IMR-90 (cell line): Measurements from ENCODE around the gene SEC14L1.

ENCODE experiments used
- BHLHE40 ChIP-seq: fragments of 150-350 bp; IDR thresholded peaks from 2 replicates; pipeline ENCODE4 v1.6.1; 2016; ENCODE audit warnings: mild to moderate bottlenecking, low read depth, low read length
- CTCF ChIP-seq: conservative IDR thresholded peaks from 2 replicates; pipeline ENCODE4 v1.5.1; 2012; ENCODE audit warnings: mild to moderate bottlenecking, low read depth, low read length, improper control_type of control experiment
- ELK1 ChIP-seq: fragments of 150-350 bp; IDR thresholded peaks from 2 replicates; pipeline ENCODE4 v1.6.1; 2016; ENCODE audit warnings: low read depth, mild to moderate bottlenecking, low read length, moderate library complexity, borderline replicate concordance
- MAZ ChIP-seq: IDR thresholded peaks from 2 replicates; pipeline ENCODE4 v1.6.1; 2012; ENCODE audit warnings: low read depth, mild to moderate bottlenecking, low read length, improper control_type of control experiment, moderate library complexity, borderline replicate concordance
- MXI1 ChIP-seq: IDR thresholded peaks from 2 replicates; pipeline ENCODE4 v1.6.1; 2012; ENCODE audit warnings: low read depth, mild to moderate bottlenecking, low read length, moderate library complexity, borderline replicate concordance
- POLR2A ChIP-seq: IDR thresholded peaks from 2 replicates; pipeline ENCODE4 v1.6.1; 2012; ENCODE audit warnings: mild to moderate bottlenecking, low read depth, low read length
- RFX5 ChIP-seq: IDR thresholded peaks from 2 replicates; pipeline ENCODE4 v1.8.0; 2012; ENCODE audit warnings: low read depth, mild to moderate bottlenecking, low read length, moderate library complexity
- USF2 ChIP-seq: fragments of 150-350 bp; IDR thresholded peaks from 2 replicates; pipeline ENCODE4 v1.6.1; 2017; ENCODE audit warnings: mild to moderate bottlenecking, antibody characterized with exemption, low read length, low read depth

GRCh38 chr17:77246110-77247047 lies 105.6 kb downstream of the SEC14L1 start:
- no peak for TF ChIP-seq MAZ
- no peak for TF ChIP-seq RFX5
- no peak for TF ChIP-seq MXI1
- no peak for TF ChIP-seq ELK1
- no peak for TF ChIP-seq CTCF
- no peak for TF ChIP-seq BHLHE40
- no peak for TF ChIP-seq POLR2A
- no peak for TF ChIP-seq USF2
